HG03565 (cell line): ENCODE results near the gene AHCYL2.
"Not testable (repeated sequence)": the region's sequence is repeated elsewhere in the genome, so short reads cannot be mapped to it uniquely, and the experiment has no call there.

Source experiments
- ATAC-seq: cut with Tn5 transposase; IDR thresholded peaks from one replicate; pipeline ENCODE4 v1.9.1; 2021; ENCODE audit warnings: mild to moderate bottlenecking, moderate library complexity; ENCODE audit not compliant: unreplicated experiment

AHCYL2 gene

DNA sequence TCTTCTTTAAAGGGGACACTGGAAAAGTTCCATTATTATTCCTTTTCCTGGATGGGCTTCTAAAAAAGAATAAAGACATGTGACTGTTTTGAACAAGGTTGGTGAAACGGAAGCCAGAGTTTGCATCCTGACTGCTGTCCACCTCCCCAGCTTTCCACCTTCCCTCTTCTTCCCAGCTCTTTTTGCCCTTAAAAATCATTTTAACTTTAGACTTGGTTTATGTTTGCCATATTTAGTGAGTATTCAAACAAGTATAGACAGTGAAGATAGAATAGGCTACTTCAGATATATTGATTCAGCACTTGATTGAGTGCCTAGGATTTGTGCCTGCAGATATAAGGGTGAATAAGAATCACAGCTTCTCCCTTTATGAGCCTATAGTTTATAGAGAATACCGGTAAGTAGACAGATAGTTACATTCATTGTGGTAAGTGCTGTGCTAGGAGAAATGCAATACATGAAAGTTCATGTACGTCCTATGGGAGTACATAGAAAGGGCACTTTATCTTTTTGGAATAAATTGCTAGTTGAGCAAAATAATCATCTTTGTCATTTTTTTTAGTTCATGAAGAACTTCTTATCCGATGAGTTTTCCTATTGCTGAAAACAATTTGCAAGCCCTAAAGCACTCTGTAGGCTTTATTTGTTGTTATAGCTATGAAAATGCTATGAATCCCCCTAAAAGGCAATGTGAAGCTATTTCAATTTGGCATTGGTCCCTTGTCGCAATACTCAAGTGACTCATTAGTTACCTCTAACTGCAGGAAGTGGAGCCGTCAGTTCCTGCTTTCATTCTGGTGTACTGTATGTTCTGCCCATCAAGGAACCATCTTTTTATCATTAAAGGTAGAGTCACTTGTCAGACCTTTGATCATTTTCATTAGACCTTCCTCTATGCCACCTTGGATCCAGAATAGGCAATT is 152.2 kb downstream of the AHCYL2 start:
- no peak for ATAC-seq

DNA sequence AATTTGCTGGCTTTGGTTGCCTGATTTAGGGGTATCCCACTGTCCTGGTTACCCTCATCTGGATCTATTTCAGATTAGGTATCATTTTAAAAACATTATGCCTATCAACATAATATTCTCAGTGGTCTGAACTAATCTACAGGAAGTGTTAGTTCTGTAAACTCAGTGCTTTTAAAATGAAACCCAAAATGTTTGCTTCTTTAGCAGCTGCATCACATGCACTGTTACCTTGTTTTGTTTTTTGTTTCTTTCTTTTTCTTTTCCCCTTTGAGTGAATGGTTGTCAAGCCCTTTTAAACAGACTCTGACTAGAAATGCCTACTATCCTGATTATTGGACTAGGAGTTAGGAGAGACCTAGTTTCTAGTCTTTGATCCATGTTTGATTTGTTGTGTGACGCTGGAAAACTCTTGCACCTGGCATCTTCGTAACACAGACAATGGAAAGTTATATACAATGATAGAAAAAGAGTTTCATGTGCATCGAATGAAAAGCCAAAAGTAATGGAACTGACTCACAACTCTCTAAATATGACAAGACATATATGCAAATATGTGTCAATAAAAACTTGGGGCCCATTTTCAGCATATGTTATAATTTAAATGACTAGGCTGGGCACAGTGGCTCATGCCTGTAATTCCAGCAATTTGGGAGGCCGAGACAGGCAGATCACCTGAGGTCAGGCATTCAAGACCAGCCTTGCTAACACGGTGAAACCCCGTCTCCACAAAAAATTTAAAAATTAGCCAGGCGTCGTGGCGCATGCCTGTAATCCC is 157.1 kb downstream of the AHCYL2 start:
- ATAC-seq, result no peak

DNA sequence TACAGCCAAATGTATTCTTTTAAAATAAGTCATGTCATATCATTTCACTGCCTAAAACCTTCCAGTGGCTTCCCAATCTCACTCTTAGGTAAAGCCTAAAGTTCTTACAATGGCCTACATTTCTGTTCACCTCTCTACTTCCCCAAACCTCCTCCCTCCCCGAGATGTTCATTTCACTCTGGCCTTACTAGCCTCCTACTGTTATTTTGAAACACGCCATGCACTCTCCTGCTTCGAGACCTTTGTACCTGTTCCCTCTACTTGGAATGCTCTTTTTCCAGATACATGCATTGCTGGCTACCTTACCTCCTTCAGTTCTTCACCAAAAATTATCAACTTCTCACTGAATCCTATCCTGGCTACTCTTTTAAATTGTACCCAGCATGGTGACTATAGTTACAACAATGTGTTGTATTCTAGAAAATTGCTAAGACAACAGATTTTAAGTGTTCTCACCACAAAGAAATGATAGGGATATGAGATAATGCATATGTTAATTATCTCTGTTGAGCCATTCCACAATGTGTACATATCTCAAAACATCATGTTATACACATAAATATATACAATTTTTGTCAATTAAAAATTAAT is 158.8 kb downstream of the AHCYL2 start:
- ATAC-seq, result no peak

DNA sequence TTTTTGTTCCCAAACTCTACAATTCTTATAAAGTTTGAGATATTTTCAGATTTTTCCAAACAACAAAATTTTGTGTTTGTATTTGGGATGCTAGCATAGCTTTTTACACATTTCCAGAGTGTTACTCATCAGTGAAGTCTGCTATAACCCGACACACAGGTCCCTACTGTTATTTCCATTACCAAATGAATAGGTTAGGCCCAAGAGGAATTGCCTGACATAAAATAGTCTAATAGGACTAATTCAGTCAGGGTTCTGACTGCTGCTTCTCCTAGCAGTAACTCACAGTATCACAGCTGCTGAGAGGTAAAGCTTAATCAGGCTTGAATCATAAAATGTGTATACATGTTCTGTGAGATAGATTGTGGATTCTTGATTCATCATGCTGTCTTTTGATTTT is 160.3 kb downstream of the AHCYL2 start:
- no peak for ATAC-seq

DNA sequence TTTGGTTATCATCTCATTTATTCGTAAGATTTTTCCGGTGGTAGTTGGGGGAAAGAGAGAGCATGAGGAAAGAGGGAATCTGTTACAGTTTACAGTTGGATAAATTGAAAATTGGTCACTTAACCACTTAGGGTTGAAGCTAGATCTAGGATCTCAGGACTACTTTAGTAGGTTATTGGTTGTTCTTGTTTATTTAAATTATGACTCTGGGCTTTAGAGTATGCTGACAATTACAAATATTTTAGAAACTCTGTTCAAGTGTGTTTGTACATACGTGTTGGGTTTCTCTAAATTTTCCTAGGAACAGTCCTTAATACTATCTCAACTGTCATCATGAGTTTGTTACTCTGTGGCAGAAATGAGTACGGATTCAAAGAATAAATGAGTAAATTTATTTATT is 160.8 kb downstream of the AHCYL2 start:
- no peak for ATAC-seq

DNA sequence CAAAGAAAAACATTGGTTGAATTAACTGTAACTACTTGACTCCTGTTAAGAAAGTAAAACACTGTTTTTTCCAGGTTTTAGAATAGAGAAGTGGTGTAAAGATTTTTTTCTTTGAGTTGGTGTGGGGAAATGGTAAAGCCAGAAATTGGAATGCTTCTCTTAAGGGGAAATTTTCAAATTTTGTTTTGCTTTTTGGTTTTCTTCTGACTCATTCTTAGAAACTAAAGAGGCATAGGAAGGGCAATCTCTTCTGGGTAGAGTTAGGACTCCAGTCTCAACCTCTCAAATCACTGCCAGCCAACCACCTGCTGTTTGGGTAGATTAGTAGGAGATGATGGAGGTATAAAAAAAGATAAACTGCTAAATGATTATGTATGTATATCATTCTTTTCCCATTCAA is 161.7 kb downstream of the AHCYL2 start:
- ATAC-seq, result no peak

DNA sequence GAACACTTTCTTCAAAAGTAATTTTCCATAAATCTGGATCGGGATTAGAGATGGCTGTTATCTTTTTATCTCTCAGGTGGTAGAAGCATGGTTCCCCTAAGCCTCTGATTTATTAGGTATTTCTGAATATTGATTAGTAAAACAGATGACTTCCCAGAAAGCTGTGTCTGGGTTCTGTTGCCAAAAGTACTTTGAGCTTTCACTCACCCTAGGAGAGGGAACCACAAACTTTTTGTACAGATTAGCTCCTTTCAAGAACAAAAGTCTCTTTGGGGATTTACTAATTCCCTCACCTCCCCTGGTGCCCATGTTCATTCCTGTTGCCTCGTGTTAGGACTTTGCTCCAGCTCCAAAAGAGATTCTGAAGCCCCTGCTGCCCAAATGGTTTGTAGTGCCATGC is 162.7 kb downstream of the AHCYL2 start:
- ATAC-seq, result no peak

DNA sequence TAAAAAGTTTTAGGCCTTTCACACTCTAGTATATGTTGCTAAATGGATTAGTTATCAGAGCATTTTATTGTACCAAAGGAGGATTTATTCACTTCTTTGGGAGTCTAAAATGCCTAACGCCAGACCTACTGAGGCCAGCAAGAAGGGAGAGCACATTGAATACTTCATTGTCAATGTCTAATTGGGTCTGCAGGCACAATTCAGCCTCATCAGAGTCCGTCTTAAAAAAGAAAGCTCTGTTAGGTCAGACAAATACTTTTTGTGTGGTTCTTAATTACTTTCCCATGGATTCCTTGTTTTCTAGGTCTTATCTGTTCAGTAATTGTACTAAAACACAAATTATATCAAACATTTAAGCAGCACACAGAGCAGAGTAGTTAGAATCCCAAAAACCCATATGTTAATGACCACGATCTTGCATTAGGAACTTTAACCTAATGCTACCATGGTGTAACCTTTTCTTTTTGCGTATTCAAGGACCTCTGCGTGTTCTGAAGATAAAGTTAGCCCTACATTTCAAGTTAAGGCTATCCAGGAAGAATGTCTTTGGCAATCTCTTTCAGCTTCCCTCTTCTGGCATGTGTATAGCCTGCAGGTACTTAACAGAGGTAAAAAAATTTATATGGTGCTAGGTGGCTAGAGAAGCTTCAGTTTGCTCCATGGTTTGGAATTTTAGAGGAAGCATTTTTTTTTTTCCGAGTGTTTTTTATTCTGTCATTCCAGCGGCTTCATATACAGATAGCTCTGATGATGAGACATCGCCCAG is 163.7 kb downstream of the AHCYL2 start:
- ATAC-seq, result no peak

DNA sequence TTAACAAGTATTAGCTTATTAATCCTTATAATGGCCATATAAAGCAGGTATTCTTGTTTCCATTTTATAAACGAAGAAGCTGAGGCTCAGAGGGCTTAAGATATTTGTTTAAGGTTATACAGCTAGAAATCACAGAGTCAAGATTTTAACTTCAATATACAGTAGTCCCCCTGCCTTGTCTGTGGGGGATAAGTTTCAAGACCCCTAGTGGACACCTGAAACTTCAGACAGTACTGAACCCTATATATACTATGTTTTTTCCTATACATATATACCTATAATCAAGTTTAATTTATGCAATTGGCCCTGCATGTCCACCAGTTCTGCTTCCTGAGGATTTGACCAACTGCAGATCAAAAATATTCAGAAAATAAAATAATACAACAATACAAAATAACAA is 165.0 kb downstream of the AHCYL2 start:
- no peak for ATAC-seq

DNA sequence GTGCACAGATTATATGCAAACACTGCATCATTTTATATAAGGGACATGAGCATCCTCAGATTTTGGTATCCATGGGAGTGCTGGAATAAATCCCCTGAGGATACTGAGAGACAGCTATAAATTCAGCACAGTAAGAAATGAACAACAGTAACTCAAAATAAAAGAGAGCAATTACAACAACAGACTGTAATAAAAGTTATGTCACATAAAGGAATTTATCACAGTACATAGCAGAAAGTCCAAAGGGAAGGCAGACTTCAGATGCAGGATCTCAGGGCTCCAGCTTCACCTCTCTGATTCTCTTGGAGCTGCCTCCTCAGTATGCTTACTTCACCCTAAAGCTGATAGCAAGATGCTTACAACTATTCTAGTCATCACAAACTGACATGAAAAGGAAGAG is 165.5 kb downstream of the AHCYL2 start:
- ATAC-seq, result no peak

DNA sequence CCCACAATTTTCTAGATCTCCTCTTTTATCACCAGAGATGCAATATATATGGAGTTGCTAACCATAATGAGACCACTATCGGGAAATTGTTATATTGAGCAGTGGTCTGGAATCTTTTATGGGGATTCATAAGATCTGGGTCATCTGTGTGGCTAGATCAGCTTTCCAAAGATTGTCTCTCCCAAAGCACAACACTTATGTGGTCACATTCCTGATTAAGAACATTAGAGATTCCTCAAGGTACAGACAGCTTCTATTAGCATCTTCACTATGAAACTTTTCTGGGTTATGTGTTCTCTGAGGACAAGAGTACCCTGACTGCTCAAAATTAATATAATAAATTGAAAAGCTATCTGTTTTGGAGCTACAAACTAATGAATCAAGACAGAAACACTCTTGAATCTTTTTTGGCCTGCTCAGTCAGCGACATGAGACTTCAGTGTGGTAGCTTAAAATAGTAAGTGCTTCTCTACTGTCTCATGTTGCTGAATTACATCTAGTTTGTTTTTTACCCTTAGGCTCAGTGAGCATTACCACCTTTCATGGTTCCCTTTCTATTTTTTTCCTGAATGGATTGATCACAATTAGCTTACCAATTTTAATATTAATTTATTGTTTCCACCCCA is 166.8 kb downstream of the AHCYL2 start:
- ATAC-seq, result no peak

DNA sequence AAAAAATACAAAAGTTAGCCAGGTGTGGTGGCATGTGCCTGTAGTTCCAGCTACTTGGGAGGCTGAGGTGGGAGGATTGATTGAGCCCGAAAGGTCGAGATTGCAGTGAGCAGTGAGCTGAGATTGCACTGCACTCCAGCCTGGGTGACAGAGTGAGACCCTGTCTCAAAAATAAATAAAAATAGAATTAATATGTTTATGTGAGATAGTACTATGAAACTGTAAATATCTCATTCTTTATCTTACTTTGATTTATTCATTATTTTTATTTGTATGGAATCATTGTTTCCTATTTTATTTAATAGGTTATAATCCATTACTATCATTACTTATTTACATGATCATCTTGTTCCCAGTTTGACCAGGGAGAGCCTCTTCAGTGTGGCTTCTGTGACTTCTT is 168.4 kb downstream of the AHCYL2 start:
- ATAC-seq, result no peak

DNA sequence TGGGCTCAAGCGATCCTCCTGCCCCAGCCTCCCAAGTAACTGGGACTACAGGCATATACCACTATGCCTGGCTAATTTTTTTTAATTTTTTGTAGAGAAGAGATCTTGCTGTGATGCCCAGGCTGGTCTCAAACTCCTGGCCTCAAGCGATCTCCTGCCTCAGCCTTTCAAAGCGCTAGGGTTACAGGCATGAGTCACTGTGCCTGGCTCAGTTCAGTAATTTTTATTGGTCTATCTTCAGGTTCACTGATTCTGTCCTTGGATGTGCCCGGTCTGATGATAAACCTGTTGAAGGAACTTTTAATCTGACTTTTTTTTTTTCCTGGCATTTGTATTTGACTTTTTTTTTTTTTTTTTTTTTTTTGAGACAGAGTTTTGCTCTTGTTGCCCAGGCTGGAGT is 169.3 kb downstream of the AHCYL2 start:
- no peak for ATAC-seq

DNA sequence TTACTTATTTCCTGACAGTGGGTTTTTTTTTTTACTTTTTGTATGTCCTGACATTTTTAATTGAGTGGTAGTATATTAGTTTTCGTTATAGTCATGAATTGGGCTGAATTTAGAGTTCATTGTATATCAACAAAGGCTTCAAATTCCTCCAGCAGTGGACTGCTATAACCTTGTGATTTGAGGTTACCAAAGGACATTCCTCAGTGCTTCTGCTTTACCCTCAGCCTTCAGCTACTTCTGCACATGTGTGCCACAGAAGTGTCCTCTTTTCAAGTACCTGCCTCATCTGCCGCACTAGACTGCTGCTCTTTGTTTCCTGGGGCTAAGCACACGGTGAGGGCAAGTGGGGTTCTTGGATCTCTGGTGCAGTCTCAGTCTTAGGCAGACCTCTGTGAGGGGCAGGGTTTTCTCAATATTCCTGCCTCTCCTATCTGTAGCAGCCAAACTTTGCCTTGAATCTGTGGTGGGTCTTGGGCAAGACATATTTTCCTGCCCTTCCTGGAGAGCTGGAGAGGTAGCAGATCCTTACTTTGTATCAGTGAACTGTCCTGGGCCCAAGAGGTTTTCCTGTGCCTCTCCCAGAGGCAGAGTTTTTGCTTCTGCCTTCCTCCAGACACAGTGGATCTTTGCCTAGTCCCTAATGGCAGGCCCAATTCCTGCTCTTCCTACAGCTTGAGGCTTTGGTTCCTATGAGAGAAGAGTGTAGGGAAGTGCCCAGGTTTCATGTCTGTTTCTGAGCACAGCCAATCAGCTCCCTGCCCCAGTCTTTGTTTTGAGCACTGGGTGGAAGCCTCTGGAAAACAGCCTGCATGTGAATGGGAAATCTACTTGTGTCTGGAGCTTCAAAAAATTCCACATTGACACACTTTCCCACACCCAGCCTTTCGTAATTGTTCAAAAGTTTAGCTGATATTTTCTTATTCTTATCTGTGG is 170.4 kb downstream of the AHCYL2 start:
- no peak for ATAC-seq

DNA sequence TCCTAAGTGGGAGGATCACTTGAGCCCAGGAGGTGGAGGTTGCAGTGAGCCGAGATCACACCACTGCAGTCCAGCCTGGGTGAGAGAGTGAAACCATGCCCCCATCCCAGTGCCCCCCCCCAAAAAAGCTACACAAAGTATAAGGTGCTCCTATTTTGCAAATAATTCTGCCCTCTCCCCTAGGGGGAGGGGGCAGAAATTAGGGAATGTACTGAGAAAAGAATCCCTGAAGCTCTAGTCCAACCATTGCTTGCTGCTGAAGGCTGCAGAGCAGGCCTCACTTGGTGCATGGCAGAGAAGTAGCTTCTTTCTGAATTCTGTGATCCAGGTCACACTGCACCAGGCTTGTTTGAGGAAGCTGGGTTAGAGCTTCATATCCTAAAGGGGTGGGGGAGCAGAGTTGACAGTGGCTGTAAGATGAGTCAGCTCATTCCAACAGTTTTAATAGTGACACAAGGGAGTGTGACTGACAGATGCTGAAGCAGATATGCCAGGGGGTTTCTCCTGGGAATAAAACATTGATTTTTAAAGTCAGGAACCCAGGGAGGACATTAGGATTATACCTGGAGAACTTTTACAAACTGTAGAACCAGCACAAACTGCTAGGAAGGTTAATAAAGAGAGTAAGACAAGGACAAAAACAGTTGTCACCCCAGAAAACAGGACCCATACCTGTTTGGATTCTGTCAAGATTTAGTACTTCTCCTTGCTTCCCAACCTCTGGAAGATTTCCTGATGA is 176.6 kb downstream of the AHCYL2 start:
- no peak for ATAC-seq

DNA sequence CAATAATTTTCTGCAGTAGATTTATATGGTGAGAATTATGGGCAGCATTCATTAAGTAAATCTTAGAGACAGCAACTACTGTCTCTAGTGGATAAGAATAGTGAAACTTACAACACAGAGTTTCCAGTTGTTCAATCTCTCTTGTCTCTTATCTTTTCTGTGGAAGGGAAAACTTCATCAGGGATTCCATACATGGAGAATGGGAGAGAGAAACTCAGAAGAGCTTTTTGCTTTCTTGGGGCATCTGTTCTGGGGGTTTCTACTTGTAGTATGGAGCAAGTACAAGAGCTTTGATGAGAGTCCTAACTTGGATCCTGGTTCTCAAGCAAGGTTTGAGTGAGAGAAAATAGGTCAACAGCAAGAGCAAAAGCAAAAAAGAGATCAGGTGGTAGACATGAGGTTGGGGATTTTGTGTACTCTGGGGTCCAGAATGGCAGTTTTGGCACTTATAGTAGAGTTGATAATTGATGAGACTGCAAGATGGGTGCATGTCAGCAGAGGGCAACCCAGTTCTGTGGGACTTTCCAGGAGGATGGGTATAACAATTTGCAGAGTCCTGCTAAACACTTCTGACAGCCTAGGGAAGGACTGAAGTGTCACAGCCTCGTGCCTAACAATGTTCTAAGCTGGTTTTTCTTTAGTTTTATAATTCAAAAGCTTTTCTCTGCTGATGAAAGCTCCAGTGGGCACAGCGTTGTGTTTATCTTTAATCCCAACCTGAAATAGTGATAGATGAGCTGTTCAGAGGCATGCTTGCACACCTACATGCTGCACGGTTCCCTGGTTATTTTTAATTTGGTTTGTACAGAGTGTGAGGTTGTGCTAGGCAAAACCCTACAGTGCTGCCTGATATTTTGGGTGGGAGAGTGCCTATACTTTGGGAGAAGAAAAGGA is 177.4 kb downstream of the AHCYL2 start:
- ATAC-seq, result no peak

DNA sequence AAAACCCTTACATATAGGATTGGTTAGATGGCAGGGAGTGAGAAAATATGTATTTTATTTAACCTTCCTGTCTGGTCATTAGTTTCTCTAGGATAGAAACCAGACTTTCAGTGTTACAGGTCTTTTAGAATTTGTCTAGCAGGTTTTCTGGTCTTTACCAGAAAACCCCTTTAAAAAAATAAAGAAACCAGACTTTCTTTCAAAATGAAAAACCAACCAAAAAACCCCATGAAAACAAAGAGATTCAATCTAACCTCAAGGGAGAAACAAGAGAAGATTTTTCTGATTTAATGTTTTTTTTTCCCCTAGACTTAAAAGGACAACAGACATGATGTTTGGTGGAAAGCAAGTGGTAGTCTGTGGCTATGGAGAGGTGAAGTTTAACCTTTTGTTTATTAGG is 180.7 kb downstream of the AHCYL2 start:
- ATAC-seq, result no peak

DNA sequence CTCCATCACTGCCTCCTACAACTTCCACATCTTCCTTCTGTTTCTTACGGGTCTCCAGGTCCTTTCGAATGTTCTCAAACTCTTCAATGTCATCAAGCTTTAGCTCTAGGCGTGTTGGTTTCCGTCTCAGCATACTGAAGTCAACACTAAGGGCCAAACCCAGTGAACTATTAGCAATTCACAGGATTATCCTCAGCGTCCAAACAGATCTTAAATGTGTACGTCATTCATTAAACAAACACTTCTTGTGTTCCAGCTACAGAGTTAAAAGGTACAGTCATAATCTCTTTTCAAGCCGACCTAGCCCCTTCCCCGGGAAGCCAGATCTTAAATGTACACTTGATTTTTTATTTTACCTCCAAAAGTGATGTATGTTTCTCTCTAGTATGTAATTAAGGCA is 185.4 kb downstream of the AHCYL2 start:
- ATAC-seq, result not testable (repeated sequence)
